ENCODE measurements around the gene MRPL14.

DNA sequence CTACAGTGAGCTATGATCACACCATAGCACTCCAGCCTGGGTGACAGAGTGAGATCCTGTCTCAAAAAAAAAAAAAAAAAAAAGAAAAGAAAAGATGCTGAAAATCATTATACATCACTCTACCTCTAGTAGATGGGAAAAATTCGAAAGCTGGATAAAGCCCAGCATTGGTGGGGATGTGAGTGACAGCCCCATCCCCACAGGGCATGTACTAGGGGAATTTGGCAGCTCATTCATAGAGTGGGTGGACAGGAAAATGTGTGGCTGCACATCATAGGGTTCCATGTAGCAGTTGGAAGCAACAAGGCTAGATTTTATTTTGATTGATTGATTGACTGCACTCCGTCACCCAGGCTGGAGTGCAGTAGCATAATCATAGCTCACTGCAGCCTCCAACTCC, 42.0 kb downstream of the MRPL14 start:
- TF ChIP-seq, protein P1, sequence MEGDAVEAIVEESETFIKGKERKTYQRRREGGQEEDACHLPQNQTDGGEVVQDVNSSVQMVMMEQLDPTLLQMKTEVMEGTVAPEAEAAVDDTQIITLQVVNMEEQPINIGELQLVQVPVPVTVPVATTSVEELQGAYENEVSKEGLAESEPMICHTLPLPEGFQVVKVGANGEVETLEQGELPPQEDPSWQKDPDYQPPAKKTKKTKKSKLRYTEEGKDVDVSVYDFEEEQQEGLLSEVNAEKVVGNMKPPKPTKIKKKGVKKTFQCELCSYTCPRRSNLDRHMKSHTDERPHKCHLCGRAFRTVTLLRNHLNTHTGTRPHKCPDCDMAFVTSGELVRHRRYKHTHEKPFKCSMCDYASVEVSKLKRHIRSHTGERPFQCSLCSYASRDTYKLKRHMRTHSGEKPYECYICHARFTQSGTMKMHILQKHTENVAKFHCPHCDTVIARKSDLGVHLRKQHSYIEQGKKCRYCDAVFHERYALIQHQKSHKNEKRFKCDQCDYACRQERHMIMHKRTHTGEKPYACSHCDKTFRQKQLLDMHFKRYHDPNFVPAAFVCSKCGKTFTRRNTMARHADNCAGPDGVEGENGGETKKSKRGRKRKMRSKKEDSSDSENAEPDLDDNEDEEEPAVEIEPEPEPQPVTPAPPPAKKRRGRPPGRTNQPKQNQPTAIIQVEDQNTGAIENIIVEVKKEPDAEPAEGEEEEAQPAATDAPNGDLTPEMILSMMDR (IDR thresholded peaks at IDR 0.05), result no peak
- no peak for TF ChIP-seq POLR2A (IDR thresholded peaks at IDR 0.05)

Measured in testis (tissue), 2 donors.